Muscle layer of colon (tissue), 2 donors: ENCODE measurements around the gene CCER1.

ENCODE experiments used
- H3K27ac ChIP-seq: one replicate; pipeline ENCODE4 v1.7.0; 2013; ENCODE audit warnings: low read depth, mild to moderate bottlenecking, low read length, moderate library complexity
- H3K27me3 ChIP-seq, 2 donors: one replicate each; pipeline ENCODE4 v1.7.0; 2013; ENCODE audit warnings: low read length in 2 of 2, mild to moderate bottlenecking in 2 of 2; ENCODE audit not compliant: insufficient read depth in 2 of 2, control insufficient read depth in 1 of 2
- H3K36me3 ChIP-seq: one replicate; pipeline ENCODE4 v1.7.0; 2013; ENCODE audit warnings: mild to moderate bottlenecking, low read length; ENCODE audit not compliant: insufficient read depth
- H3K4me1 ChIP-seq: one replicate; pipeline ENCODE4 v1.7.0; 2013; ENCODE audit warnings: mild to moderate bottlenecking, low read length; ENCODE audit not compliant: insufficient read depth
- H3K4me3 ChIP-seq, 2 donors: one replicate each; pipeline ENCODE4 v1.7.0; 2013; ENCODE audit warnings: low read length in 2 of 2, low read depth in 1 of 2, mild to moderate bottlenecking in 1 of 2, moderate library complexity in 1 of 2
- H3K9ac ChIP-seq: one replicate; pipeline ENCODE4 v1.7.0; 2013; ENCODE audit warnings: low read length
- H3K9me3 ChIP-seq: one replicate; pipeline ENCODE4 v1.7.0; 2013; ENCODE audit warnings: mild to moderate bottlenecking, low read length
- donor health status: abdominal sarcoma.
- donor health status: Adenocarcinoma of cecum.

CCER1 gene

DNA sequence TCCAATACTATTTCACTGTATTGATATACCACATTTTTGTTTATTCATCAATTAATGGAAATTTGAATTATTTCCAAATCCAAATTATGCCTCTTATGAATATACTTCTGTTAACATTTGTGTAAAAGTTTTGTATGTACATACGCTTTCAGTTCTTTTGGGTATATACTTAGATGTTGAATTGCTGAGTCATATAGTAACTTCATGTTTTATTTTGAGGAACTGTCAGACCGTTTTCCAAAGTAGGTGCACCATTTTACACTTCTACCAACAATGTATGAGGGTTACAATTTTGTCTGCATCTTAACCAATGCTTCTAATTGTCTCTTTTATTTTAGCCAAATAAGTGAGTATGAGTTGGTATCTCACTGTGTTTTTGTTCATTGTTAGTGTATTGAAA, 10.2 kb upstream of the CCER1 start:
- Histone ChIP-seq H3K27ac (no peak overlapping the region), H3K4me3 (no peak overlapping the region), H3K27me3 (no peaks in the 10 kb centered on the region), H3K36me3 (no peaks in the 10 kb centered on the region), H3K4me1 (no peaks in the 10 kb centered on the region), H3K9ac (no peak overlapping the region), H3K9me3 (no peaks in the 10 kb centered on the region)

DNA sequence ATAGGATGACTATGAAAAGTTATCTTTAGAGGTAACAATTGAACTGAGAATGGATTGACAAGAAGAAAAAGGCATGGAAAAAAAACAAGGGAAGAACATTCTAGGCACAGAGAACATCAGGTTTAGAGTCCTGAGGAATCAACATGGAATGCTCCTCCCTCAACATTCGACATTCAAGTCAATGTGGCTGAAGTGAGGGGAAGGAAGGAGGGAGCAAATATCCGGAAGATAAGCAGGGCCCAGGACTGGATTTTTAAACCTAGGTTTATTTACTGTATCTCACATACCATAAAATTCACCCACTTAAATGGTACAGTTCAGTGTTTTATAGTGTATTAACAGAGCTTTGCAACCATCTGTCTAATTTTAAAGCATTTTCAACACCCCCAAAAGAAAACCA, 9.6 kb upstream of the CCER1 start:
- H3K9me3 ChIP-seq, result no peaks in the 10 kb centered on the region
- H3K4me1 ChIP-seq, result no peaks in the 10 kb centered on the region
- H3K9ac ChIP-seq, result no peak overlapping the region
- no peak overlapping the region for H3K27ac ChIP-seq
- H3K4me3 ChIP-seq, result no peak overlapping the region
- H3K27me3 ChIP-seq, result no peaks in the 10 kb centered on the region
- no peaks in the 10 kb centered on the region for H3K36me3 ChIP-seq

GRCh38 chr12:90963946-90964345, 9.0 kb upstream of the CCER1 start:
- Histone ChIP-seq H3K36me3 (no peaks in the 10 kb centered on the region), H3K9me3 (no peaks in the 10 kb centered on the region), H3K27ac (no peak overlapping the region), H3K4me1 (no peaks in the 10 kb centered on the region), H3K4me3 (no peak overlapping the region), H3K27me3 (no peaks in the 10 kb centered on the region), H3K9ac (no peak overlapping the region)

DNA sequence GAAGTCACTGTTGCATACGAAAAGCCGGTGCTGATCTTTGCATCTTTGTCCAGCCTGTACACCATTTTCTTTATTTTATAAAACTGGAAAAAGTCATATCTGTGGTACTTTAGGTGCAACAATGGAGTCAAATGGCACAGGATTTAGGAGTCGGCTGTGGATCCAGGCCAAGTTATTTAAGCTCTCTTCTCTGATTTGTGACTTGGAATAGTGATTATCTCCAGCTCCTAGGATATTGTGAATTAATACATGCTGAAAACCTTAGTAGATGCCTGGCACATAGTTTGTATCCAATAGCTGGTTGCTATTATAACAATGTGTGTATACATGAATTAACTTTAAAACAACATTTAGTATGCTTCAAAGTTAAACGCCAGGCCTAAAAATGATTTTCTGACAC, 6.2 kb upstream of the CCER1 start:
- Histone ChIP-seq H3K36me3 (no peaks in the 10 kb centered on the region), H3K9me3 (no peaks in the 10 kb centered on the region), H3K9ac (no peak overlapping the region), H3K27me3 (no peaks in the 10 kb centered on the region), H3K4me3 (no peak overlapping the region), H3K4me1 (no peaks in the 10 kb centered on the region), H3K27ac (no peak overlapping the region)

DNA sequence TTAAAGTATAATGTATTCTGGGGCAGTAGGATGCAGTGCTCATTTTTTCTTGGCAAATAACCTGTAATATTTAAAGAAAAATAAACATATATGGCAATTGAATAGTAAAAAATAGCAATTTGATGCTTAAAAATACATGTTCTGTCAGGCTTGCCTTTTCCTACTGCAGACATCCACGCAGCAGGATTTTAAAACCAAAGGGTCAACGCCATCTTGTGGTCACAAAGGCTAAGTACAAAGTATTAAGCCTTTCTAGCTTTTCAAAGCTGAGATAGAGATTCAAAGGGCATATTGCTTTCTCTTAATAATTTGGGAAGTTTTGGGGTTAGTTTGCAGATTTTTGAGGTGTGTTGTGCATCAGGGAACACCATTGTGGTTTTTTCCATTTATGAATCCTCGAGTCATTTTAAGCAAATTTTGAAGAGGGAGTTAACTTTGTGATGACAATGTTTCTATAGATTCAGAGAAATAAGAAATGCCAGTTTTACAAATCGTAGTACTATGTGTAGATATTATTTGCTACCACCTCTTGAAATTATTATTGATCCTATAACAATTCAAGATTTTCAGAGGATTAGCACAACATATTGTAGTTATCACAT, 4.7 kb upstream of the CCER1 start:
- Histone ChIP-seq H3K4me1 (no peaks in the 10 kb centered on the region), H3K9me3 (no peaks in the 10 kb centered on the region), H3K27me3 (no peaks in the 10 kb centered on the region), H3K27ac (no peak overlapping the region), H3K9ac (no peak overlapping the region), H3K36me3 (no peaks in the 10 kb centered on the region), H3K4me3 (no peak overlapping the region)

DNA sequence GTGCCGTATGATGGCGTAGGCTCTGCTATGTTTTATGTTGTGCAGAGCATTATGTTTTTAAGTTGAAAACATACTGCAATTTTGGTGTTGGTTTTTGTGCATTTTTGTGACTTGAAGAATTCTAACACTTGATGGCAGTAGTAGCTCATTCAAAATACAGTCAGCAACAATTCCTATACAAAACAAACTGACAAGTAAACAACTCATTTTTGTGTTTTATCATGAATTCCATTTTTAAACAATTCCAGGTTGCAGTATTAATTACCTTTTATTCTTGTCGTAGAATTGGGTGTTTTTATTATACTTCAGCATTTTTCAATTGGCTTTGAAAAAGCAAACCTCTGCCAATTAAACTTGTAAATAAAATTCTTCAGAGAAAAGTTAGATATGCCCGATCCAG, 4.1 kb upstream of the CCER1 start:
- Histone ChIP-seq H3K9me3 (no peaks in the 10 kb centered on the region), H3K27me3 (no peaks in the 10 kb centered on the region), H3K4me1 (no peaks in the 10 kb centered on the region), H3K4me3 (no peak overlapping the region), H3K9ac (no peak overlapping the region), H3K36me3 (no peaks in the 10 kb centered on the region), H3K27ac (no peak overlapping the region)

DNA sequence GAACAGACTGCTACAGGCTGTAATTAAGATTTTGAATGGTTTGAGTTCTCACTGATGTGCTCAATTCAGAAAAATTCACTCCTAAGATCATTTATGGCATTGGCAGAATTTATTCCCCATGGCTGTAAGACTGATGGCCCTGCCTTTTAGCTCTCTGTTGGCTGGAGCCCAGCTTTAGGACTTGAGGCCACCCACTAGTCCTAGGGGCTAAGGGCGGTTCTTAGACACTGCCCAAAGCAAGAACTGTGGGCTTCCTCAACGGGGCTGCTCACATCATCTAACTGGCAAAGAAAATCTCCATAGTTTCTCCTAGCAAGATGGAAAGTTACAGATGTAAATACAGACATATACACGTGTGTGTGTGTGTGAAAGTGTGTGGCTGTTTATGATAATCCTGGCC, 3.4 kb upstream of the CCER1 start:
- no peaks in the 10 kb centered on the region for H3K27me3 ChIP-seq
- no peak overlapping the region for H3K9ac ChIP-seq
- H3K27ac ChIP-seq, result no peak overlapping the region
- H3K9me3 ChIP-seq, result no peaks in the 10 kb centered on the region
- H3K4me1 ChIP-seq, result no peaks in the 10 kb centered on the region
- no peak overlapping the region for H3K4me3 ChIP-seq
- H3K36me3 ChIP-seq, result no peaks in the 10 kb centered on the region

DNA sequence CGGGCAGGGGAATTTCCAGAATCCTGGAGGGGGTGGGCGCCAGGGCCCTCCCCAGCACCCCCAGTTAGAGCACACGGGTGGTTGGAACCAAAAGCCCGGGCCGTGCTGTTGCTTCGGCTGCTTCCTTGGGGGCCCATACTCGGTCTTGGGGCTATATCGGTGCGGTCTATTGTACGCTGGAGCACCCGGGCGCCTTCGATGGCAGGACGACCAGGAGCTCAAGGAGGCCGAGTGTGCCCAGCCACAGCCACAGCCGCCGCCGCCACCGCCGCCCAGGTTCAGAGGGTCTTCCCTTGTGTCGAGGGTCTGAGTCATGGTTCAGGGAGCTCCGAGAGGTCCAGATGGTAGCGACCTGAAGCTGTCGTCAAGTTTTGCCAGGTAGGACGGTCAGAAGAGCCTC, 548 bp downstream of the CCER1 start:
- H3K4me3 ChIP-seq, result no peak overlapping the region
- no peaks in the 10 kb centered on the region for H3K27me3 ChIP-seq
- no peak overlapping the region for H3K9ac ChIP-seq
- no peaks in the 10 kb centered on the region for H3K4me1 ChIP-seq
- no peak overlapping the region for H3K27ac ChIP-seq
- H3K36me3 ChIP-seq, result no peaks in the 10 kb centered on the region
- H3K9me3 ChIP-seq, result no peaks in the 10 kb centered on the region

DNA sequence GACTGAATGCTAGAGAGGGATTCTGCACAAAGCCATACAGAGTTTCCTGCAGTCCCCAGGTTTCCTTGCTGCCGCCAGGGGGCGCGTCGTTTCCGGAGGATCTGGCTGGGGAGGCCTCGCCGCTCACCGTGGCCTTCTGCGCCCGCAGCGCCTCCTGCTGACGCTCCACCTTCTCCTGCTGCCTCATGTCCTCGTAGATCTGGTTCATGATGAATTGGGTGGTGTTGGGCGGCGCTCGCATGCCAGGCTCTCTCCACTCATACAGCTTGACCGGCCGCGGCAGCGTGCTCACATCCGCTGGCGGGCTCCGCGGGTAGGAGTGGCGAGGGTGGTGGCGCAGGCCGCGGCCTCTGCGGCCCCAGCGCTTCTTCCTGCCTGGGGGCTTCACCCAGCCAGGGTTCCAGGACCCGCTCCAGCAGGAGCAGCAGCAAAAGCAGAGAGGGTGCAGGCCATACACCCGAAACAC, 987 bp downstream of the CCER1 start:
- Histone ChIP-seq H3K9ac (no peak overlapping the region), H3K9me3 (no peaks in the 10 kb centered on the region), H3K36me3 (no peaks in the 10 kb centered on the region), H3K4me3 (no peak overlapping the region), H3K27me3 (no peaks in the 10 kb centered on the region), H3K4me1 (no peaks in the 10 kb centered on the region), H3K27ac (no peak overlapping the region)

DNA sequence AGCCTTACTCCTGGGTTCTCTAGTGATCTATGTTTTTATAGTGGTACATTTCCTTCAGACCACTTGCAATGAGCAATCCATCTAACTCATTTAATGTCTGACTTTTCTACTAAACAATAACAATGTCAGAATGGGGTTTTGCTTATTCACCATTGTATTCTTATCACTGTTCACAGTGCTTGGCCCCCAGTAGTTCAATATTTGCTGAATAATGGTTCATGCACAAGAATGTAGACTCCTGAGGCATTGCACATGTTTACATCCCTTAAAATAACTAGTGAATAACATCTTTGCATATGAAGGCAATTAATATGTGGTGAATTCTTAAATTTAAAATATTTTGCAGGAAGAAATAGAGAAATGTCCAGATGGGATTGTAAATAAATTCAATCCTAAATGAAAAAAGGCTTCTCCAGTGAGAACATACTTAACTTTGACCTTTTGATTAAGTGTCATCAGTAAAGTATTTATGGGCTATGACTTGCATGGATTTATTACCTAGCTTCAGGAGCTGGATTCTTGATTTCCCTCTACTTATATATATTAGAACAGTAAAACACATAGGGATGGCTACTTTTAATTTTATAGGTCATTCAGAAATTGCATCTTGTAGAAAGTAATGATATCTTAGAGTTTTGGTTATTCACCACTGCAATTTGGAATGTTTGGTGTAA, 3.4 kb downstream of the CCER1 start:
- no peak overlapping the region for H3K9ac ChIP-seq

DNA sequence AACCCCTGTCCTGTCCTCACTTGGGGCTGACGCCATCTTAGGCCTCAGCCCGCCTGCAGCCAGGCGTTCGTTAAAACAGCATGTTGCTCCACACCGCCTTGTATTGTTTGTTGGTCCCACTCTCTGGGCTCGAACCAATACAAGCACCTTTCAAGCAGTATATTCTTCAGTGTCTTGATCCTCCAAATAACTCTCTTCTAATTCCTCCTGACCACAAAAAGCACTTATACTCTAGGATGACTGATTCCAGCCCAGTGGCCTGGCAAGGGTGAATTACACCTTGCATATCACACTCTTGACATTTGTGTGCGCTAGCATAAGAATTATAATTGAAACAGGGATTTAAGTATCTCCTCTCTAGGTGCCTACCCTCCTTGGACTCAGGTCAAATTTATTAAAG, 7.1 kb downstream of the CCER1 start:
- no peaks in the 10 kb centered on the region for H3K27me3 ChIP-seq
- H3K27ac ChIP-seq, result no peak overlapping the region
- H3K4me3 ChIP-seq, result no peak overlapping the region
- no peaks in the 10 kb centered on the region for H3K9me3 ChIP-seq
- no peaks in the 10 kb centered on the region for H3K36me3 ChIP-seq
- H3K4me1 ChIP-seq, result no peaks in the 10 kb centered on the region
- H3K9ac ChIP-seq, result no peak overlapping the region

More for the DNA sequence above, 3.4 kb downstream of the CCER1 start:
- Histone ChIP-seq H3K4me1 (no peaks in the 10 kb centered on the region), H3K36me3 (no peaks in the 10 kb centered on the region), H3K4me3 (no peak overlapping the region), H3K27me3 (no peaks in the 10 kb centered on the region), H3K9me3 (no peaks in the 10 kb centered on the region), H3K27ac (no peak overlapping the region)

- no peaks in the 10 kb centered on the region for H3K4me1 ChIP-seq
- no peak overlapping the region for H3K9ac ChIP-seq
- no peak overlapping the region for H3K27ac ChIP-seq
- no peaks in the 10 kb centered on the region for H3K9me3 ChIP-seq
- H3K4me3 ChIP-seq, result no peak overlapping the region
- no peaks in the 10 kb centered on the region for H3K27me3 ChIP-seq
- H3K36me3 ChIP-seq, result no peaks in the 10 kb centered on the region
Observed at GRCh38 chr12:90945070-90945649, 9.8 kb downstream of the CCER1 start.
